ENCODE data around the gene CTR9. TPM values are rescaled to one million over a fixed set of nuclear protein-coding genes. Genes with fewer than 3 reads are reported as not detected.

CTR9 gene
- total and polyA plus RNA-seq, 4 donors = 10.8 to 32.2 (median 21.2) TPM

DNA sequence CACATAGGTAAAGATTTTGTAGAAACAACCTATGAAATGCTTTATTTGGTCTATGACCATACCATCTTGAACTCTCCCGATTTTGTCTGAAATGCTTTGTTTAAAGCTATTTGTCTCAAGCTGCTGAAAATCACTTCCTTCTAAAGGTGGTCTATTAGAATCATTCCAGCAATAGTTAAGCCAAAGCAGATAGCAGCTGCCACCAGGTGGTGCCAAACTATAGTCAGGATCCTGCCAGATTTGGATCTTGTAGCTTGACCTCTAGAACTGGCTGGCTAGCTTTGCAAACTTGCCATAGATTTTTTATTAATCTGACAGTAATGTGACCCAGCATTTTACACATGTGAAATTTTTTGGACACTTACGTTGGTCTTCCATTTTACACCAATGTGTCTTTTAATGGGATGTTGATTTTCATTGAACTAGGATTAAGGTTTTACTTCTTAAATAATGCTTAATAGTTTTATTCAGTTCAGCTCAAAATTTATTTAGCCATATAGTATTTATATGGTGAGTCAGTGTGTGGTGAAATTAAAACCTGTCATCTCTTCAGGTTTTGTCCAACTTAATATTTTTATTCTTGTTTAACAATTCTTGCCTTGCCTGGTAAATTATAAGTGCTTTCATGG is 19.7 kb downstream of the CTR9 start:
- H3K27ac ChIP-seq (ENCODE audit: low read depth in 1 of 2, low read length in 2 of 2) = no peak overlapping the region
- DNase-seq (no peak), ATAC-seq (ENCODE audit: low FRiP score) (no peak)
- H3K27me3 ChIP-seq (ENCODE audit: control insufficient read depth in 1 of 2, insufficient read depth in 2 of 2, low read length in 1 of 2) = no peaks in the 10 kb centered on the region
- H3K4me1 ChIP-seq (ENCODE audit: control insufficient read depth in 1 of 2, insufficient read depth in 2 of 2, low read length in 2 of 2) = no peaks in the 10 kb centered on the region
- peaks cover 10 to 13% of the 10 kb centered on the region in 2 donors for H3K36me3 ChIP-seq (ENCODE audit: control insufficient read depth in 1 of 2, insufficient read depth in 2 of 2, low read length in 1 of 2)
- H3K9me3 ChIP-seq (ENCODE audit: control insufficient read depth, low read length) = no peaks in the 10 kb centered on the region
- intact Hi-C loops (cut with DNase I) = no loop called here
- WGBS, 2 donors = 48 to 52% methylated on average over 2 of the region's 2 CpGs
- H3K4me3 ChIP-seq (ENCODE audit: low read length in 2 of 2) = no peak overlapping the region

DNA sequence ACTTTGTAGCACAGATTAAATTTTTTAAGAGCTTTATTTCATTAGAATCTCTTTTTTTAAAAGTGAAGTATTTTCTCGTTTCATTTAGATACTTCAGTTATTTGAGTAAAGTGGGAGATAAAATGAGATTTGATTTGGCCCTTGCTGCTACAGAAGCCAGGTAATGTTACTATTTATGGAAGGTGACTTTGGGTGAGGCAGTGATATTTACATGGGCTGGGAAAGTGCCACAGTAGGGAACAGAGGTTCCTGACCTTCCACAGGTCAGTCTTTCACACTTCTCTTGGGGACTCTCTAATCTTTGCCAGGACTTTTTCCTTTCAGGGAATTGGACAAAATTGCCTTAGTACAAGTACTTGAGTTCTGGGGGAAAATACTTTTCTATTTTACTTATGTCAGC is 20.4 kb downstream of the CTR9 start:
- H3K9me3 ChIP-seq (ENCODE audit: control insufficient read depth, low read length) = no peaks in the 10 kb centered on the region
- no peak for ATAC-seq (ENCODE audit: low FRiP score)
- no peaks in the 10 kb centered on the region for H3K27me3 ChIP-seq (ENCODE audit: control insufficient read depth in 1 of 2, insufficient read depth in 2 of 2, low read length in 1 of 2)
- WGBS, 2 donors = 67 to 75% methylated on average over 1 of the region's 1 CpG
- H3K27ac ChIP-seq (ENCODE audit: low read depth in 1 of 2, low read length in 2 of 2) = no peak overlapping the region
- H3K4me1 ChIP-seq (ENCODE audit: control insufficient read depth in 1 of 2, insufficient read depth in 2 of 2, low read length in 2 of 2) = no peaks in the 10 kb centered on the region
- no peak overlapping the region for H3K4me3 ChIP-seq (ENCODE audit: low read length in 2 of 2)
- peaks cover 10 to 13% of the 10 kb centered on the region in 2 donors for H3K36me3 ChIP-seq (ENCODE audit: control insufficient read depth in 1 of 2, insufficient read depth in 2 of 2, low read length in 1 of 2)
- intact Hi-C loops (cut with DNase I) = no loop called here
- no peak for DNase-seq

DNA sequence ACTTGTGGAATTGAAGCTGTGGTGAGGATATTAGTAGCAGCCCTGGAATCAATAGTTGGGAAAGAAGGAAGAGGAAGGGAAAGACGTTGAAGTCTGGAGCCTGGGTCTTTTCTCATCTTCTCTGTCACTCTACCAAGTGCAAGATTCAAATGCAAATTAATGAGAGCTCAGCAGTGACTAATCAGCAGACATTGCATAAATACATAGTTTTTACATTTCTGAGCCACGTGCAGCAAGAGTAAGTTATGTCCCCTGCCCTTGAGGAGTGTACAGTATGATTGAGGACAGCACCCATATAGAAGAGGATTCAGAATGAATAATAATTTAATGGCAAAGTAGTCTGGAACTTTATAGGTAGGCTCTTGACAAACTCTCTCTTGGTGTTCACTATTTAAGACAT is 23.8 kb downstream of the CTR9 start:
- no peak overlapping the region for H3K4me3 ChIP-seq (ENCODE audit: low read length in 2 of 2)
- H3K4me1 ChIP-seq (ENCODE audit: control insufficient read depth in 1 of 2, insufficient read depth in 2 of 2, low read length in 2 of 2) = no peaks in the 10 kb centered on the region
- 79 to 81% methylated on average over 2 of the region's 2 CpGs for WGBS, 2 donors
- DNase-seq (no peak), ATAC-seq (ENCODE audit: low FRiP score) (no peak)
- peaks cover 11 to 20% of the 10 kb centered on the region in 2 donors for H3K36me3 ChIP-seq (ENCODE audit: control insufficient read depth in 1 of 2, insufficient read depth in 2 of 2, low read length in 1 of 2)
- intact Hi-C loops (cut with DNase I) = no loop called here
- H3K27ac ChIP-seq (ENCODE audit: low read depth in 1 of 2, low read length in 2 of 2) = no peak overlapping the region
- no peaks in the 10 kb centered on the region for H3K27me3 ChIP-seq (ENCODE audit: control insufficient read depth in 1 of 2, insufficient read depth in 2 of 2, low read length in 1 of 2)
- no peaks in the 10 kb centered on the region for H3K9me3 ChIP-seq (ENCODE audit: control insufficient read depth, low read length)

DNA sequence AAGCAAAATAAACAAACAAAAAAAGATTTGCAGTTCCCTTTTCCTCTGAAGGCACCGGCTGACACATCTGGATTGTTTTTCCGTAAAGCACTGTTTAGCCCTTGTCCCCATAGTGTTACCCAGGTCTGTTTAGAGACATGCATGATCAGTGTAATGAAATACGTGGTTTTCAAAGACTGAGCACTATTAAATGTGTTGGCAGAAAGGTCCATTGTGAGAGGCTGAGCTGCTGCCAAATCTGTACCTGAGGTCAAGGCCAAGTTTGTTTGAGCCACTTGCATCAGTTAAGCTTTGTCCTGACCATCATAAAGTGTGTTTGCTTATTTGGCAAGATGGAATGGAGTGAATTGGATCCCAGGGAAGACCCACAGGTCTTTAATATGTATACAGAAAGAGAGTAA is 26.3 kb downstream of the CTR9 start:
- no peak overlapping the region for H3K27ac ChIP-seq (ENCODE audit: low read depth in 1 of 2, low read length in 2 of 2)

DNA sequence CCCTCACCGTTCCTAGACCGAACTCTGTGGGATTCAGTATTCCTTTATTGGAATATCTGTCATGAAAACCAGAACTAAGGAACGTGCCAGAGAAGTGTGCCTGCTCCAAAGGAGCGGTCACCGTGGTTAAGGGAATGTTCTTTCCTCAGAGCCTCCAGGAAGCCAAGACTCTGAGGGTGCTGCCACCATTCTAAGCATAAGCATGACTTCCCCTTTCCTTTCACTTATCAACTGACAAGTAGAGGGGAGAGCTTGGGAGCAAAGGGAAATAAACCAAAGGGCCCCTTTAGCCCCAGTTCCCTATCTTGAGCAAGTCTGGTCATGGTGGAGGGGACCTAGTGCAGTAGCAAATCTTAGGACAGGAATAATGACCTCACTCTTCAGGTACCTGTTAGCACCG is 26.8 kb downstream of the CTR9 start:
- Histone ChIP-seq H3K27me3 (ENCODE audit: control insufficient read depth in 1 of 2, insufficient read depth in 2 of 2, low read length in 1 of 2) (no peaks in the 10 kb centered on the region), H3K4me1 (ENCODE audit: control insufficient read depth in 1 of 2, insufficient read depth in 2 of 2, low read length in 2 of 2) (no peaks in the 10 kb centered on the region), H3K27ac (ENCODE audit: low read depth in 1 of 2, low read length in 2 of 2) (no peak overlapping the region), H3K4me3 (ENCODE audit: low read length in 2 of 2) (no peak overlapping the region), H3K9me3 (ENCODE audit: control insufficient read depth, low read length) (no peaks in the 10 kb centered on the region), H3K36me3 (ENCODE audit: control insufficient read depth in 1 of 2, insufficient read depth in 2 of 2, low read length in 1 of 2) (peaks cover 9 to 20% of the 10 kb centered on the region in 2 donors)
- 75 to 83% methylated on average over 6 of the region's 6 CpGs for WGBS, 2 donors
- intact Hi-C loops (cut with DNase I) = no loop called here
- ATAC-seq (ENCODE audit: low FRiP score) = no peak
- no peak for DNase-seq

More for the DNA sequence above, 26.3 kb downstream of the CTR9 start:
- H3K9me3 ChIP-seq (ENCODE audit: control insufficient read depth, low read length) = no peaks in the 10 kb centered on the region
- intact Hi-C loops (cut with DNase I) = no loop called here
- no peak for DNase-seq
- H3K36me3 ChIP-seq (ENCODE audit: control insufficient read depth in 1 of 2, insufficient read depth in 2 of 2, low read length in 1 of 2) = peaks cover 9 to 20% of the 10 kb centered on the region in 2 donors
- no peaks in the 10 kb centered on the region for H3K27me3 ChIP-seq (ENCODE audit: control insufficient read depth in 1 of 2, insufficient read depth in 2 of 2, low read length in 1 of 2)
- 79 to 84% methylated on average over 3 of the region's 3 CpGs for WGBS, 2 donors
- no peak overlapping the region for H3K4me3 ChIP-seq (ENCODE audit: low read length in 2 of 2)
- no peaks in the 10 kb centered on the region for H3K4me1 ChIP-seq (ENCODE audit: control insufficient read depth in 1 of 2, insufficient read depth in 2 of 2, low read length in 2 of 2)
- no peak for ATAC-seq (ENCODE audit: low FRiP score)

DNA sequence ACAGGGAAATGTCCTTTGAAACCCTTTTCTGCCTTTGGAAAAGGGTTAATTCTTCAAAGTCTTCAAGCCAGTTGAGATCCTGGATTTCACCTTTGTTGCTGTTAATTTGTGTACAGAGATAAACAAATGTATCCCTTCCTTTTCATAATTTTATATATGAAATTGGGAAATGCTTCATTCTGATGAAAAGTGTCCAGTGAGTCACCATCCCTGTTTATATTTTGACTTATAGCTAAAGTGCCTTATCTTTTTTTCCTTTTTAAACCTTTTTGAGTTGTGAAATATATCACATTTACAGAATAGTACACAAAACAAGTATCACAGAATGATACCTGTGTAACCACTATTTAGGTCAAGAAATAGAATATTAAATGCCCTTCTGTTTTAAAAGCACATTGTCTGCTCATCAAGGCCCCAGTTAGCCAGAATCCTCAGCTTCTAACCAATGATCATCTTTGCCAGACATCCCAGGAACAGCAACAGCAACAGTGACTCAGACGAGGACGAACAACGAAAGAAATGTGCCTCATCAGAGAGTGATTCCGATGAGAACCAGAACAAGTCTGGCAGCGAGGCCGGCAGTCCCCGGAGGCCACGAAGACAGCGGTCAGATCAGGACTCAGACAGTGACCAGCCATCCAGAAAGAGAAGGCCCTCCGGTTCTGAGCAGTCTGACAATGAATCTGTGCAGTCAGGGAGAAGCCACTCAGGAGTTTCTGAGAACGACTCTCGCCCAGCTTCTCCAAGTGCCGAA is 27.3 kb downstream of the CTR9 start:
- ATAC-seq (ENCODE audit: low FRiP score) (peak; percentile 48), DNase-seq (peak; percentile 63 to 80)
- WGBS, 2 donors = 69 to 74% methylated on average over 13 of the region's 13 CpGs
- Histone ChIP-seq H3K9me3 (ENCODE audit: control insufficient read depth, low read length) (no peaks in the 10 kb centered on the region), H3K4me3 (ENCODE audit: low read length in 2 of 2) (no peak overlapping the region), H3K27me3 (ENCODE audit: control insufficient read depth in 1 of 2, insufficient read depth in 2 of 2, low read length in 1 of 2) (no peaks in the 10 kb centered on the region), H3K36me3 (ENCODE audit: control insufficient read depth in 1 of 2, insufficient read depth in 2 of 2, low read length in 1 of 2) (peaks cover 9 to 20% of the 10 kb centered on the region in 2 donors), H3K27ac (ENCODE audit: low read depth in 1 of 2, low read length in 2 of 2) (no peak overlapping the region), H3K4me1 (ENCODE audit: control insufficient read depth in 1 of 2, insufficient read depth in 2 of 2, low read length in 2 of 2) (no peaks in the 10 kb centered on the region)
- intact Hi-C loops (cut with DNase I) = no loop called here

DNA sequence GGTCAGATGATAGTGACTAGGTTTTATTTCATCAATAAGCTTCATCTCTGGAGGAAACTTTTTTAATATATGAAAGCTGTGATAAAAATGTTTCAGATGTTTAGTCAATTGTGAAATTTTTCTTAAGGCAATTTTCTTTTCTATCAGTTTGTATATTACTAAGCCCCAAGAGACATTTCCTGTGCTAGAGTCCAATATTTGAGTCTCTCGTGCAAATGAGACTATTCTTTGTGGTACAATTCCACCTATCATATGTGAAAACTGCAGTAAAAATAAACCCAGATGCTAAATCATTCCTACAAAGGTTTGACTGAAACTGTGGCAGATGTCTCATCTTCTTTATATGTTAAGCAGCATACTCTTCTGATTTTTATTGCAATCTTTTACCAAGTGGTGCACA is 28.0 kb downstream of the CTR9 start:
- DNase-seq (no peak), ATAC-seq (ENCODE audit: low FRiP score) (no peak)
- 38 to 52% methylated on average over 1 of the region's 1 CpG for WGBS, 2 donors
- Histone ChIP-seq H3K36me3 (ENCODE audit: control insufficient read depth in 1 of 2, insufficient read depth in 2 of 2, low read length in 1 of 2) (peaks cover 9 to 17% of the 10 kb centered on the region in 2 donors), H3K4me3 (ENCODE audit: low read length in 2 of 2) (no peak overlapping the region), H3K27me3 (ENCODE audit: control insufficient read depth in 1 of 2, insufficient read depth in 2 of 2, low read length in 1 of 2) (no peaks in the 10 kb centered on the region), H3K9me3 (ENCODE audit: control insufficient read depth, low read length) (no peaks in the 10 kb centered on the region), H3K27ac (ENCODE audit: low read depth in 1 of 2, low read length in 2 of 2) (no peak overlapping the region), H3K4me1 (ENCODE audit: control insufficient read depth in 1 of 2, insufficient read depth in 2 of 2, low read length in 2 of 2) (no peaks in the 10 kb centered on the region)
- intact Hi-C loops (cut with DNase I) = no loop called here

DNA sequence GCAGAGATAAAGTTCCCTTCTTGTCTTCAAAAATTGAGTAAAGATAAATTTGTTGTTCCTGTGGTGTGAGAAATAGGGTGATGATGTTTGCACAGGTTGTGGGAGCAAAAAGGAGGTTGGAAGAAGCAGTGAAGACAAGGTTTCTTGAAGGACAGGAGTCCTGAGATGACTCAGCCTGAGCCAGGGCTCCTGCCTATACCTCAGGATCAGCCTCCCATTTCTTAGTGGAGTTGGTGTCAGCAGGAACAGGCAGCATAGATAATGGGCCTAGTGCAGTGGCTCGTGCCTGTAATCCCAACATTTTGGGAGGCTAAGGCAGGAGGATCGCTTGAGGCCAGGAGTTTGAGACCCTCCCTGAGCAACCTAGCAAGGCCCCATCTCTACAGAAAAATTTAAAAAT is 29.0 kb downstream of the CTR9 start:
- ATAC-seq (ENCODE audit: low FRiP score) (no peak), DNase-seq (no peak)
- Histone ChIP-seq H3K27ac (ENCODE audit: low read depth in 1 of 2, low read length in 2 of 2) (no peak overlapping the region), H3K27me3 (ENCODE audit: control insufficient read depth in 1 of 2, insufficient read depth in 2 of 2, low read length in 1 of 2) (no peaks in the 10 kb centered on the region), H3K36me3 (ENCODE audit: control insufficient read depth in 1 of 2, insufficient read depth in 2 of 2, low read length in 1 of 2) (peaks cover 9 to 10% of the 10 kb centered on the region in 2 donors), H3K4me3 (ENCODE audit: low read length in 2 of 2) (no peak overlapping the region), H3K4me1 (ENCODE audit: control insufficient read depth in 1 of 2, insufficient read depth in 2 of 2, low read length in 2 of 2) (no peaks in the 10 kb centered on the region), H3K9me3 (ENCODE audit: control insufficient read depth, low read length) (no peaks in the 10 kb centered on the region)
- 91 to 95% methylated on average over 2 of the region's 2 CpGs for WGBS, 2 donors
- intact Hi-C loops (cut with DNase I) = no loop called here

All from aorta (tissue), 5 donors.